A549 (cell line): Measurements from ENCODE around the gene FGF1.

ENCODE experiments used
- CEBPB ChIP-seq, 2 experiments: fragments of >200 bp in 1 of 2; sonication (Bioruptor Twin) in 1 of 2; formaldehyde crosslinking in 1 of 2; IDR thresholded peaks; 2 replicates each; pipeline ENCODE4 v1.6.1; 2012 to 2016
- ESRRA ChIP-seq: fragments of 150-350 bp; IDR thresholded peaks from 2 replicates; pipeline ENCODE4 v1.6.1; 2014; ENCODE audit warnings: mild to moderate bottlenecking, low read length, borderline replicate concordance
- HMGXB4 ChIP-seq: fragments of 250-450 bp; sonication (Bioruptor Pico); IDR thresholded peaks from 2 replicates; pipeline ENCODE4 v1.5.0; 2021; ENCODE audit warnings: mild to moderate bottlenecking, moderate library complexity, borderline replicate concordance
- JUNB ChIP-seq: fragments of >200 bp; sonication (Bioruptor Twin); formaldehyde crosslinking; IDR thresholded peaks from 2 replicates; pipeline ENCODE4 v1.6.1; 2016
- RCOR1 ChIP-seq: fragments of 150-350 bp; IDR thresholded peaks from 2 replicates; pipeline ENCODE4 v1.6.1; 2014; ENCODE audit warnings: antibody characterized with exemption, low read length, low read depth
- SMC3 ChIP-seq: fragments of >200 bp; sonication (Bioruptor Twin); formaldehyde crosslinking; IDR thresholded peaks from 3 replicates; pipeline ENCODE4 v1.6.1; 2018; ENCODE audit warnings: inconsistent platforms
- TF ChIP-seq, protein P1 (sequence below): IDR thresholded peaks from 2 replicates; pipeline ENCODE4 v1.6.1; 2012

DNA sequence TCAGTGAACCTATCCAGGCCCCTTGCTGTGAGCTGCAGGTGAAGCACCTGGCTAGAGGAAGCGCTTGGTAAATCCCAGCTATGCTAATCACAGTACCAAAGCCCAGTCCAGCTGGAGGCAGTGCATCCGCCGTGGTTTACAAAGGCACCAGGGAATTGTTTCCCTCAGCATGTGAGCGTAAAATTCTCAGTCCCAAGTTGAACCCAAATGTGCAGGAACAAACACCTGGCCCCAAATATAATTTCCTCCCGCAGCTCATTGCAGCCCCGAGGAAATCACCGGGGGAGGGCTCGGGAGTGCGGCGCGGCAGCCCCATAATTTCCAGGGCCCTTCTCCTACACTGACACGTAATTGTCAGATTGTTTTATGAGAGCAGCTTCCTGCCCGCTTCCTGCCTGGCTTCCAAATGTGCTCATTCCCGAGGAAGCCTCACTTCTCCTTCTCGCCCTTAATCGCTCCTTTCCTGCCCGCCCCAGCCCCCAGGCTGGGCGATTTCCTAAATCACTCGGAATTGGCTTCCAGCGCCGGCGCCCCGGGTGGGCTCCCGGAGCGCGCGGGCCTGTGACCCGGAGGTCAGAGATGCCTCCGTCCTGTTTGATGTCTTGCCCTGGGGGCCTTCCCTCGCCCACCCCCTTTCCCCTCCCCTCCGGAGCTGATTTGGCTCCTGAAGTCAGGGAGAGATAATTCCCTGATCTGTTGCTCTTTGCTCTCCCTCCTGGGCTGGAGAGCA lies 134.4 kb downstream of the FGF1 start:
- TF ChIP-seq RCOR1 (no peak), ESRRA (no peak), SMC3 (no peak), HMGXB4 (CRISPR knock-in tag) (no peak), CEBPB (IDR thresholded peaks at IDR 0.05) (no peak), JUNB (no peak)
- TF ChIP-seq, protein P1, sequence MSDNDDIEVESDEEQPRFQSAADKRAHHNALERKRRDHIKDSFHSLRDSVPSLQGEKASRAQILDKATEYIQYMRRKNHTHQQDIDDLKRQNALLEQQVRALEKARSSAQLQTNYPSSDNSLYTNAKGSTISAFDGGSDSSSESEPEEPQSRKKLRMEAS = no peak
